GM21737 (cell line): ENCODE results near the gene PTPRD.
"Not testable (repeated sequence)": the region's sequence is repeated elsewhere in the genome, so short reads cannot be mapped to it uniquely, and the experiment has no call there.

Experiments used
- ATAC-seq: cut with Tn5 transposase; IDR thresholded peaks from one replicate; pipeline ENCODE4 v1.9.1; 2021; ENCODE audit warnings: mild to moderate bottlenecking, moderate library complexity; ENCODE audit not compliant: unreplicated experiment

PTPRD gene

GRCh38 chr9:10488937-10489336, 123.9 kb downstream of the PTPRD start:
- no peak for ATAC-seq

GRCh38 chr9:10479172-10479571, 133.6 kb downstream of the PTPRD start:
- ATAC-seq: no peak

DNA sequence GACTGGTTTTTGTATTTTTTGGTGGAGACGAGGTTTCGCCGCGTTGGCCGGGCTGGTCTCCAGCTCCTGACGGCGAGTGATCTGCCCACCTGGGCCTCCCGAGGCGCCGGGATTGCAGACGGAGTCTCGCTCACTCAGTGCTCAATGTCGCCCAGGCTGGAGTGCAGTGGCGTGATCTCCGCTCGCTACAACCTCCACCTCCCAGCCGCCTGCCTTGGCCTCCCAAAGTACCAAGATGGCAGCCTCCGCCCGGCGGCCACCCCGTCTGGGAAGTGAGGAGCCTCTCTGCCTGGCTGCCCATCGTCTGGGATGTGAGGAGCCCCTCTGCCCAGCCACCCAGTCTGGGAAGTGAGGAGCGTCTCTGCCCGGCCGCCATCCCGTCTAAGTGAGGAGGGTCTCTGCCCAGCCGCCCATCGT, 163.6 kb downstream of the PTPRD start:
- not testable (repeated sequence) for ATAC-seq

- no peak for ATAC-seq
Observed at GRCh38 chr9:10447036-10447435, 165.8 kb downstream of the PTPRD start.

GRCh38 chr9:10443868-10444204, 169.0 kb downstream of the PTPRD start:
- ATAC-seq: no peak

GRCh38 chr9:10443181-10443867, 169.5 kb downstream of the PTPRD start:
- no peak for ATAC-seq

DNA sequence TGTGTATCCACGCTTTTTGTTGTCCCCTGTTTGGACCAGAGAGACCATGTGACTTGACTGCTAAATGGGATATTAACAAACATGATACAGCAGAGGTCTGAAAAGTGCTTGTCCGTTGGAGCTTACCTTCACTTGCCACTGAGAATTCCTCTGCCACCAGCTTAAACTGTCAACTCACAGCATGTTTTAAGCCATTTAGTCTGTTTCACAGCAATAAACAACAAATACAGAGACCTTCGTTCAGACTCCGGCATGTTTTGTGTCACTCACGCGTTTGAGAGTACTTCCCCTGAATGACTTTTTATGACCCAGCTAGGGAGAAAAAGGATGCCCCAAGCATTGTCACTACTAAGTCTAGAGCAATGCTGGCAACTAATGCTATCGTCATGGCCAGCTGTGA, 173.8 kb downstream of the PTPRD start:
- ATAC-seq: no peak

DNA sequence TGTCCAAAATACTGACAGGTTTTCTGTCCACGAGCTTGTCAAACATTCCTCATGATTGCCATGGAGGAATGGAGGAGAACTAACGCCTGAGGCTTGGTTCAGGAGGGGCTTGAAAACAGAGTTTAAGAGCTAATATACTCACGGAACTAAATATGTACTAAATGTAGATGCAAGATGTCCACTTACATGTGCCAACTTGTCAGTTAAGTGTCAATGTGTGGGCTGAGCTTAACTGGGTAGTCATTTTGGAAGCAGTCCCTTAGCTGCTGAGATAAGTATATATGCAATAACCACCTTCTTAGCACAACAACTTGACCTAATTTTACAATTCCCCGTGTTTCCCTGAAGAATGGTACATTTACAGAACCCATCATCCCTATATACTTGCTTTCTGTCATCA, 176.0 kb downstream of the PTPRD start:
- no peak for ATAC-seq

- no peak for ATAC-seq
Observed at GRCh38 chr9:10434412-10434811, 178.4 kb downstream of the PTPRD start.

DNA sequence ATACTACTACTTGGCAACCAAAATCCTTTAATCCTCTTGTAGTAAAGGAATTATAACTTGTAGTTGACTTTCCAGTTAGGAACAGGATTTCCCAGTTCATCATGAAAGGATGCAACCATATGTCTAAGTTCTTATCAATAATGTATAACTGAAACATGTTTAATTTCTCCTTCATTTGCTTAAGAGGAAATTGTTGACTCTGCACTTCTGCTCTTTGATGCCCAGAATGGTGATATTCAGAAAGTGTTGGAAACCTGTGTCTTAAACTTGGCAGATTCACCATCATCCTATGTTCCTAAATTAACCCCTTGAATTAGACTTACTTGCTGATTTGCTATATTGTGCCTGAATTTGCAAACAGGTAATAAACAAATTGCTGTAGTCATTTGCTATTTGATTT, 201.5 kb downstream of the PTPRD start:
- ATAC-seq: no peak

GRCh38 chr9:10403283-10403682, 209.5 kb downstream of the PTPRD start:
- no peak for ATAC-seq

DNA sequence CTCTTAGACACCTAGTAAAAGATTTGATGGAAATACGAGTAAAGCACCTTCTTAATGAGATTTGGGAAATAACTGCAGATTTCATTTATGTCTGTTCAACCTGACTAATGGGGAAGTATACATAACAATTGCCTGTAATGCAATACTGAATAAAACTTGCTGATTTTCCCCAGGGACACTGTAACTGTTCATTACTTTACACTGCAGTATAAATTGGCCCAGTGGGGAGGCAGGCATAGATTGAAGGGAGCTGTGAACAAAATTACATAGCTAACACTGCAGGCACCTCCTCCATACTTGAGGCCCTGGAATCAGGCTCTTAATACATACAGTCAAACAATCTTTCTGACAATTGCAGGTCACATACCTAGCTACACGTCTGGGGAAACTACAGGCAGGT, 216.2 kb downstream of the PTPRD start:
- ATAC-seq: no peak

GRCh38 chr9:10387282-10387681, 225.5 kb downstream of the PTPRD start:
- ATAC-seq: no peak

DNA sequence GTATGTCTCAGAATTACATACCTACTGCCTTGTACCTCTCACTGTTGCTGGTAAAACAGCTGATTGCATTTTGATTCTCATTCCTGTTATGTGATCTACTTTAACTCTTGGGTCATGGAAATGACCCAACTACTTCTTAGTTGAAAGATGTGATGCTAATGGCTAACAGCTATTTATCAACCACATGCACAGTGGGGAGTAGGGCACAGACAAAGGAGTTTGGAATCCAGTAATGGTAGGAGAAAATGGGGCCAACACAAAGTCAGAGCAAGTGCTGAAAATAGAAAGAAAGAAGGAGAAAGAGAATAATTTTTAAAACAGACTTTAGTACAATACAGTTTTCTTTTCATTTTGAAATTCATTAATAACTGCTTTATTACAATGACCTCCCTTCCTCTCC, 241.0 kb downstream of the PTPRD start:
- no peak for ATAC-seq

GRCh38 chr9:10366171-10366779, 246.5 kb downstream of the PTPRD start:
- no peak for ATAC-seq

GRCh38 chr9:10354591-10354990, 258.2 kb downstream of the PTPRD start:
- no peak for ATAC-seq

DNA sequence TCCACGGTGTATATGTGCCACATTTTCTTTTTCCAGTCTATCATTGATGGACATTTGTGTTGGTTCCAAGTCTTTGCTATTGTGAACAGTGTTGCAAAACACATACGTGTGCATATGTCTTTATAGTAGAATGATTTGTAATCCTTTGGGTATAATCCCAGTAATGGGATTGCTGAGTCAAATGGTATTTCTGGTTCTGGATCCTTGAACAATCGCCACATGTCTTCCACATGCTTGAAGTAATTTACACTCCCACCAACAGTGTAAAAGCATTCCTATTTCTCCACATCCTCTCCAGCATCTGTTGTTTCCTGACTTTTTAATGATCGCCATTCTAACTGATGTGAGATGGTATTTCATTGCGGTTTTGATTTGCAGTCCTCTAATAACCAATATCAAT, 267.2 kb downstream of the PTPRD start:
- ATAC-seq: not testable (repeated sequence)

DNA sequence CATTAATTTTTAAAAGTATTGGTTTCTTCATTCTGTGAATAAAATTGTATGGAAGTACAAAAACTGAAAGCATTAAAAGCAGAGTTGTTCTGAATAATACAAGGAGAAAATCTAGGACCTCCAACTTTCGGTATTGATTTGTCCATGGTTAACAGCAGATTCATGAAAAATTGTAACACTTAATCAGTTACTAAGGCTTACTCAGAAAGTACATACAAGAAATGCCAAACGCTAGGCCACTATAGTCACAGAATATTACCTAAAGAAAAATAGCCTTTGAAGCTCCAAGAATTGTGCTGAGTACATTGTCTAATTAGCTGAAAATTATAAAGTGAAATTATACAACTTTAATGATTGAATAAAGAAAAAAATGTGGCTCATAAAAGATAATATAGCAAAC, 271.7 kb downstream of the PTPRD start:
- ATAC-seq: no peak

DNA sequence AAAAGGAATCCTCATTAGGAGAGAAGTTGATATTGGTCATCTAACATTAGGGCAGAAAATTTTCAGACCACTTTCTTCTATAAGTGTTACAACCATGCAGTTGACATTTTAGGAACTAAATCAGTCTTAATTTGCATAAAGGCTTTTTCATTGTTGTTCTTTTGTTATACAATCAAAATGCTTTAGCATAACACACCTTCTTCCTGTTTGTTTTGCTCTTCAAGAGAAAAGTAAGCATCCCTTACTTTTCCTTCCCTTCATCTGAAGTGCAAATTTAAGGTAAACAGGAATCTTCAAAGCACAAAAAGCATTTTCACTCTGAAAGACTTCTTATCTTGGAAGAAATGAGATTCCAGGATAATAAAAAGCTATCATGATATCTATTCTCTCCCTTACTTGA, 273.6 kb downstream of the PTPRD start:
- no peak for ATAC-seq

DNA sequence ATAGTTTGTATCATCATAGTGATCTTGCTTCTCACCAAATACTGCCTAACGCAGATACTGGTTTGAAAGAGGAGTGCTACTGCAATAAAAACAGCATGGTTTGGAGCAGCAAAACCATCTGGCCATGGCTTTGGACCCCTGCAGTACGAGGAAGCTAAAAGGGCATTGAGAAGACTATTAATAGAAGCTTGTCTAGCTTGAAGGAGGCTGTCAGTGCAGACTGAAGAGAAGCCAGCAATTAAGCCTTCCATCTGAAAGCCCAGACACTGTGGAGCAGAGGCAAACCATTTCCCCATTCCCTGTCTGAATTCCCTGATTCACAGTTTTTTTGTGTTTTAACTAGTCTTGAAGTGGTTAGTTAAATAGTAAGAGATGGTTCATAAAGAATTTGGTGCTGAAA, 281.6 kb downstream of the PTPRD start:
- no peak for ATAC-seq

- ATAC-seq: no peak
Observed at GRCh38 chr9:10282084-10282483, 330.7 kb downstream of the PTPRD start.

GRCh38 chr9:10274988-10275387, 337.8 kb downstream of the PTPRD start:
- ATAC-seq: no peak

DNA sequence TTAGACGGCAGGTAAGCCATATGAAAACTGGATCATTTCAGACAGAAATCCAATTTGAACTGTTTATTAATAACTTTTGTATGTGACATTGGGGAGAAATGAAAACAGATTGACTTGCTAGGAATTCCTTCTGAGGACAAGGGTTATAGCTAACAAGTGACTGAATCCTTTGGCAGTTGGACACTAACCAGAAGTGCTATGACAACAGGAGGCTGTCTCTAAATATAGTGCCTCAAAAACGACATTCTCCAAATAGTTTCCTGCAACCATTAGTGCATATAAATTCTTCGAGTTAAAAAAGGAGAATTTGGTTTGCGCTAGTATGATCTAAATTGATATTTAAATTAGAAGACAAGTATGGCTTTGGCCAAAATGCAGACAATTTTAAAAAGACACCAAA, 338.6 kb downstream of the PTPRD start:
- no peak for ATAC-seq
